Activated CD4-positive, CD25-positive, alpha-beta regulatory T cell treated with anti-CD3 and anti-CD28 coated beads, Interleukin-2, amount 50 U/mL, for 72 hours (primary cell): ENCODE measurements around the gene NRG2.

Experiments used
- DNase-seq: peaks from one replicate; pipeline ENCODE4 v3.0.0; 2021

The NRG2 gene

GRCh38 chr5:140005145-140005591, 37.9 kb downstream of the NRG2 start:
- no peak for DNase-seq

- DNase-seq, result no peak
Observed at GRCh38 chr5:140004174-140004573, 38.9 kb downstream of the NRG2 start.

GRCh38 chr5:140003519-140003918, 39.6 kb downstream of the NRG2 start:
- no peak for DNase-seq

- DNase-seq, result no peak
Observed at GRCh38 chr5:140000332-140000731, 42.8 kb downstream of the NRG2 start.

GRCh38 chr5:139998837-139999236, 44.3 kb downstream of the NRG2 start:
- no peak for DNase-seq

GRCh38 chr5:139997276-139997675, 45.8 kb downstream of the NRG2 start:
- no peak for DNase-seq

GRCh38 chr5:139995929-139996328, 47.2 kb downstream of the NRG2 start:
- no peak for DNase-seq

- DNase-seq, result no peak
Observed at GRCh38 chr5:139994234-139994633, 48.9 kb downstream of the NRG2 start.

GRCh38 chr5:139985733-139986132, 57.4 kb downstream of the NRG2 start:
- no peak for DNase-seq

GRCh38 chr5:139985290-139985689, 57.8 kb downstream of the NRG2 start:
- DNase-seq, result no peak

GRCh38 chr5:139984816-139985215, 58.3 kb downstream of the NRG2 start:
- DNase-seq, result no peak

- DNase-seq, result no peak
Observed at GRCh38 chr5:139982975-139983240, 60.2 kb downstream of the NRG2 start.

GRCh38 chr5:139982157-139982974, 60.7 kb downstream of the NRG2 start:
- no peak for DNase-seq

- no peak for DNase-seq
Observed at GRCh38 chr5:139980765-139981164, 62.3 kb downstream of the NRG2 start.

- DNase-seq, result no peak
Observed at GRCh38 chr5:139979943-139980342, 63.2 kb downstream of the NRG2 start.

- DNase-seq, result no peak
Observed at GRCh38 chr5:139979518-139979917, 63.6 kb downstream of the NRG2 start.

GRCh38 chr5:139976703-139977102, 66.4 kb downstream of the NRG2 start:
- no peak for DNase-seq

- no peak for DNase-seq
Observed at GRCh38 chr5:139975942-139976341, 67.2 kb downstream of the NRG2 start.

GRCh38 chr5:139975306-139975705, 67.8 kb downstream of the NRG2 start:
- DNase-seq, result no peak

GRCh38 chr5:139974661-139975060, 68.4 kb downstream of the NRG2 start:
- DNase-seq, result no peak

GRCh38 chr5:139971202-139971725, 71.8 kb downstream of the NRG2 start:
- no peak for DNase-seq

GRCh38 chr5:139969318-139969717, 73.8 kb downstream of the NRG2 start:
- no peak for DNase-seq

- DNase-seq, result peak; percentile 91
Observed at GRCh38 chr5:139968547-139969261, 74.4 kb downstream of the NRG2 start.

- DNase-seq, result no peak
Observed at GRCh38 chr5:139967353-139967752, 75.7 kb downstream of the NRG2 start.
